GM23338 (cell line): ENCODE data around the gene TENT4A. TPM values are rescaled to one million over a fixed set of nuclear protein-coding genes. Genes with fewer than 3 reads are reported as not detected.

Experiments used
- ATAC-seq: fragments of 200-7000 bp; cut with Tn5 transposase; 3 replicates; pipeline ENCODE4 v1.9.1; 2020
- DNase-seq: peaks from one replicate; pipeline ENCODE4 v3.0.0-alpha.2; 2015; ENCODE audit warnings: low spot score
- H2AFZ ChIP-seq: fragments of 200-600 bp; sonication (generic); 2 replicates; pipeline ENCODE4 v1.8.0; 2016; ENCODE audit warnings: antibody characterized with exemption, mild to moderate bottlenecking, moderate library complexity
- H3F3A ChIP-seq: fragments of 200-600 bp; sonication (generic); replicated peaks from 2 replicates; pipeline ENCODE4 v1.8.0; 2017; ENCODE audit warnings: antibody characterized with exemption, mixed run types, low read depth
- H3K27ac ChIP-seq: fragments of 200-600 bp; sonication (generic); 2 replicates; pipeline ENCODE4 v1.6.1; 2016; ENCODE audit warnings: low read depth
- H3K27me3 ChIP-seq: fragments of 200-600 bp; sonication (generic); 2 replicates; pipeline ENCODE4 v1.8.0; 2016; ENCODE audit warnings: mild to moderate bottlenecking, mixed run types, moderate library complexity; ENCODE audit not compliant: insufficient read depth
- H3K36me3 ChIP-seq: fragments of 200-600 bp; sonication (generic); 2 replicates; pipeline ENCODE4 v1.8.0; 2016; ENCODE audit warnings: mild to moderate bottlenecking; ENCODE audit not compliant: insufficient read depth
- H3K4me1 ChIP-seq: fragments of 200-600 bp; sonication (generic); 2 replicates; pipeline ENCODE4 v1.8.0; 2016; ENCODE audit warnings: mild to moderate bottlenecking, moderate library complexity; ENCODE audit not compliant: insufficient read depth
- H3K4me2 ChIP-seq: fragments of 200-600 bp; sonication (generic); 2 replicates; pipeline ENCODE4 v1.7.1; 2017; ENCODE audit warnings: mixed run types
- H3K4me3 ChIP-seq: fragments of 200-600 bp; sonication (generic); 2 replicates; pipeline ENCODE4 v1.6.1; 2016; ENCODE audit warnings: mixed run types
- H3K79me2 ChIP-seq: fragments of 200-600 bp; sonication (generic); replicated peaks from 2 replicates; pipeline ENCODE4 v1.8.0; 2017; ENCODE audit warnings: mild to moderate bottlenecking; ENCODE audit not compliant: insufficient read depth
- H3K9me2 ChIP-seq: fragments of 200-600 bp; sonication (generic); 2 replicates; pipeline ENCODE4 v1.8.0; 2017; ENCODE audit not compliant: insufficient read depth
- H4K20me1 ChIP-seq: fragments of 200-600 bp; sonication (generic); replicated peaks from 2 replicates; pipeline ENCODE4 v1.8.0; 2017; ENCODE audit warnings: mild to moderate bottlenecking; ENCODE audit not compliant: insufficient read depth
- H3K27ac Mint-ChIP-seq: 2 replicates; pipeline ENCODE4 v1.8.0; 2020; ENCODE audit warnings: inconsistent platforms, mild to moderate bottlenecking, moderate library complexity, mixed read lengths
- H3K27me3 Mint-ChIP-seq: 3 replicates; pipeline ENCODE4 v1.8.0; 2022; ENCODE audit warnings: low read depth, mild to moderate bottlenecking, moderate library complexity, mixed read lengths, inconsistent platforms; ENCODE audit not compliant: insufficient read depth, poor library complexity
- H3K36me3 Mint-ChIP-seq: 3 replicates; pipeline ENCODE4 v1.8.0; 2021; ENCODE audit warnings: low read depth, mild to moderate bottlenecking, inconsistent platforms, moderate library complexity, mixed read lengths
- H3K4me1 Mint-ChIP-seq: 3 replicates; pipeline ENCODE4 v1.8.0; 2020; ENCODE audit warnings: mild to moderate bottlenecking, inconsistent platforms, mixed read lengths
- H3K4me3 Mint-ChIP-seq: 3 replicates; pipeline ENCODE4 v1.8.0; 2021; ENCODE audit warnings: moderate library complexity, mild to moderate bottlenecking, inconsistent platforms, mixed read lengths
- H3K9me3 Mint-ChIP-seq: 3 replicates; pipeline ENCODE4 v1.8.0; 2020; ENCODE audit warnings: moderate library complexity, mild to moderate bottlenecking, inconsistent platforms, mixed read lengths
- CREB1 ChIP-seq: fragments of 250-450 bp; sonication (Bioruptor Pico); IDR thresholded peaks from 2 replicates; pipeline ENCODE4 v1.5.0; 2020; ENCODE audit warnings: low read depth, mild to moderate bottlenecking, moderate library complexity
- ETS1 ChIP-seq: IDR thresholded peaks from 2 replicates; pipeline ENCODE4 v1.6.1; 2016; ENCODE audit warnings: antibody characterized with exemption
- EZH2 ChIP-seq: fragments of 200-600 bp; sonication (generic); IDR thresholded peaks from one replicate; pipeline ENCODE4 v1.8.0; 2017; ENCODE audit warnings: antibody characterized with exemption, mild to moderate bottlenecking, low read depth; ENCODE audit not compliant: unreplicated experiment
- NANOG ChIP-seq: IDR thresholded peaks from 2 replicates; pipeline ENCODE4 v1.6.1; 2016; ENCODE audit warnings: antibody characterized with exemption, borderline replicate concordance
- POLR2AphosphoS5 ChIP-seq: IDR thresholded peaks from 2 replicates; pipeline ENCODE4 v1.6.1; 2016; ENCODE audit warnings: antibody characterized with exemption, low read depth
- REST ChIP-seq: IDR thresholded peaks from one replicate; pipeline ENCODE4 v1.6.1; 2018; ENCODE audit warnings: antibody characterized with exemption; ENCODE audit not compliant: unreplicated experiment
- STAT1 ChIP-seq: IDR thresholded peaks from one replicate; pipeline ENCODE4 v1.6.1; 2016; ENCODE audit warnings: antibody characterized with exemption; ENCODE audit not compliant: unreplicated experiment
- ZNF462 ChIP-seq: fragments of 250-450 bp; sonication (Bioruptor Pico); IDR thresholded peaks from 2 replicates; pipeline ENCODE4 v1.5.0; 2020; ENCODE audit warnings: mild to moderate bottlenecking, moderate library complexity
- polyA plus RNA-seq: library from polyadenylated mRNA; unstranded; fragments of >200 nt; fragmentation: Nextera tagmentation; extraction: Ambion mirVana; gene quantifications from 2 replicates; pipeline ENCODE4 v1.2.1, GENCODE V29; 2016
- total RNA-seq: library from RNA; depleted of rRNA; stranded (reverse); fragments of >200 nt; shearing (Covaris generic); gene quantifications from 2 replicates; pipeline ENCODE4 v1.2.3, GENCODE V29; 2014

The TENT4A gene
- total and polyA plus RNA-seq, 2 experiments from 2014 or later: 5.3 to 24.0 TPM

DNA sequence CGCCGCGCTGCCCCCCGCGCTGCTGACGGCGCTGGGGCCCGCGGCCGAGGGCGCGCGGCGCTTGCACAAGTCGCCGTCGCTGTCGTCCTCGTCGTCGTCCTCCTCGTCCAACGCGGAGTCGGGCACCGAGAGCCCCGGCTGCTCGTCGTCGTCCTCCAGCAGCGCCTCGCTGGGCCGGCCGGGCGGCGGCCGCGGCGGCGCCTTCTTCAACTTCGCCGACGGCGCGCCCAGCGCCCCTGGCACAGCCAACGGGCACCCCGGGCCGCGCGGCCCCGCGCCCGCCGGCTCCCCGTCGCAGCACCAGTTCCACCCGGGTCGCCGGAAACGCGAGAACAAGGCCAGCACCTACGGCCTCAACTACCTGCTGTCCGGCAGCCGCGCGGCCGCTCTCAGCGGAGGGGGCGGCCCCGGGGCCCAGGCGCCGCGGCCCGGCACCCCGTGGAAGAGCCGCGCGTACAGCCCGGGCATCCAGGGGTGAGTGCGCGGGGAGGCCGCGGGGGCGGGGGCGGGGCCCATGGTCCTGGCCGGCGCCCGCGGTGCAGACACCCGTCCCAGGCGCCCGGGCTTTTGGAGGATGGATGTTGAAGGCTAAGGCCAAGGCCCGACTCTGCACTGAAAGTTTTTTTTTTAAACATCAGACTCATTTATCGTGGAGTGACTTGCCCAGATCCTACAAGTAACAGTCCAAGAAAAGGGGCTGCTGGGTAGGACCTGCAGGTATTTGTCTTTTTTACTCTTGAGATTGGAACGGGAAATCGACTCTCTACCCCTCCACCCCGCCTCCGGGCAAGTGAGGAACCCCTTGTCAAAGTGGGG, 1.2 kb downstream of the TENT4A start:
- Histone ChIP-seq H3K9me2 (no peaks in the 10 kb centered on the region), H3K27ac (no peak overlapping the region), H4K20me1 (peaks cover 40% of the 10 kb centered on the region), H3K36me3 (no peaks in the 10 kb centered on the region), H3K4me1 (peaks cover 15% of the 10 kb centered on the region), H3K4me3 (peak overlapping the region; percentile 77), H2AFZ (no peak overlapping the region), H3K4me2 (peak overlapping the region; percentile 92), H3K79me2 (peaks cover 49% of the 10 kb centered on the region), H3K27me3 (peaks cover 10% of the 10 kb centered on the region; the same call in 1 of the 2 replicates), H3F3A (0 out of 2 replicates have a peak, but pooled peaks cover 6% of the 10 kb centered on the region)
- DNase-seq: peak; percentile 35
- ATAC-seq: no peak; the same call in 2 of the 3 replicates
- TF ChIP-seq STAT1: no peak
- no peak for TF ChIP-seq CREB1 (CRISPR knock-in tag)
- TF ChIP-seq NANOG: no peak
- TF ChIP-seq POLR2AphosphoS5: no peak
- TF ChIP-seq REST: no peak
- no peak for TF ChIP-seq ETS1
- no peak for TF ChIP-seq EZH2
- no peak for TF ChIP-seq ZNF462
- H3K9me3 Mint-ChIP-seq: no peaks in the 10 kb centered on the region; the same call in 1 of the 3 replicates
- no peak overlapping the region for H3K27ac Mint-ChIP-seq
- peaks cover 15% of the 10 kb centered on the region for H3K27me3 Mint-ChIP-seq
- H3K36me3 Mint-ChIP-seq: peaks cover 3% of the 10 kb centered on the region; the same call in 2 of the 3 replicates
- peaks cover 51% of the 10 kb centered on the region for H3K4me1 Mint-ChIP-seq
- peak overlapping the region; percentile 83 for H3K4me3 Mint-ChIP-seq
